ENCODE data around the gene PAPPA2. TPM values are rescaled to one million over a fixed set of nuclear protein-coding genes. Genes with fewer than 3 reads are reported as not detected.

PAPPA2 gene
- total and polyA plus RNA-seq, 7 experiments from 2014 or later, result 0.07 to 0.29 (median 0.21) TPM; not detected in 4

GRCh38 chr1:176567190-176567794 is 104.3 kb downstream of the PAPPA2 start:
- peaks cover 0 to 1% (median 0%) of the 10 kb centered on the region in 7 donors for H3K4me1 Mint-ChIP-seq
- Histone ChIP-seq H3K4me1 (ENCODE audit: control insufficient read depth in 2 of 2, insufficient read depth in 2 of 2, low read length in 2 of 2) (no peaks in the 10 kb centered on the region), H3K27me3 (ENCODE audit: control insufficient read depth in 2 of 2, insufficient read depth in 2 of 2, low read length in 2 of 2) (no peaks in the 10 kb centered on the region), H3K9me3 (ENCODE audit: control insufficient read depth in 2 of 3, low read length in 3 of 3) (no peaks in the 10 kb centered on the region), H3K27ac (ENCODE audit: low read depth, low read length) (no peak overlapping the region), H3K36me3 (ENCODE audit: control insufficient read depth in 2 of 3, insufficient read depth in 3 of 3, low read length in 3 of 3) (no peaks in the 10 kb centered on the region), H3K4me3 (ENCODE audit: low read length) (no peak overlapping the region)
- H3K27me3 Mint-ChIP-seq, result peaks cover 0 to 4% (median 0%) of the 10 kb centered on the region in 5 donors
- ChIA-PET CTCF (no interaction called here), POLR2A (no interaction called here)
- no peak overlapping the region for H3K4me3 Mint-ChIP-seq
- intact Hi-C loops (cut with micrococcal nuclease), result no loop called here
- H3K9me3 Mint-ChIP-seq, result peaks cover 0 to 4% (median 0%) of the 10 kb centered on the region in 11 donors
- H3K27ac Mint-ChIP-seq, result no peak overlapping the region
- H3K36me3 Mint-ChIP-seq, result no peaks in the 10 kb centered on the region
- no peak for ATAC-seq
- no peak for DNase-seq

DNA sequence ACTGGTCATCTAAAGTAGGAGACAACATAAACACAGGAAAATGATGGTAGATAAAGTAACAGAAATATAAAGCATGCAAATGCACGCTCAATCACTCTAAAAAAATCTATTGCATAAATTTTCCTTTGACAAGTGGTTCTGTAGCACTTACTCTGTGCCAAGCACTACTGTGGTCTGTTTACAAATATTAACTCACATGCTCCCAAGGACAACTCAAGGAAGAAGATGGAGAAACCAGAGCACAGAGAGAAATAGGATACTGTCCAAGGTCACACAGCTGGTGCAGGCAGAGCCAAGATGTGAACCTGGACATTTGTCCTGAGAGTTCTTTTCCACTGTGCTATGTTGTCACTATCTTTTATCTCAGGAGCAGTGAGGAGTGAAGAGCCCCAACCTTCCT is 105.2 kb downstream of the PAPPA2 start:
- Mint-ChIP-seq H3K27ac (no peak overlapping the region), H3K36me3 (no peaks in the 10 kb centered on the region), H3K4me3 (no peak overlapping the region), H3K27me3 (peaks cover 0 to 4% (median 0%) of the 10 kb centered on the region in 5 donors), H3K4me1 (peaks cover 0 to 1% (median 0%) of the 10 kb centered on the region in 7 donors), H3K9me3 (peaks cover 0 to 4% (median 0%) of the 10 kb centered on the region in 11 donors)
- Histone ChIP-seq H3K9me3 (ENCODE audit: control insufficient read depth in 2 of 3, low read length in 3 of 3) (no peaks in the 10 kb centered on the region), H3K27ac (ENCODE audit: low read depth, low read length) (no peak overlapping the region), H3K27me3 (ENCODE audit: control insufficient read depth in 2 of 2, insufficient read depth in 2 of 2, low read length in 2 of 2) (no peaks in the 10 kb centered on the region), H3K36me3 (ENCODE audit: control insufficient read depth in 2 of 3, insufficient read depth in 3 of 3, low read length in 3 of 3) (no peaks in the 10 kb centered on the region), H3K4me3 (ENCODE audit: low read length) (no peak overlapping the region), H3K4me1 (ENCODE audit: control insufficient read depth in 2 of 2, insufficient read depth in 2 of 2, low read length in 2 of 2) (no peaks in the 10 kb centered on the region)
- no peak for DNase-seq
- ATAC-seq, result no peak
- POLR2A ChIA-PET, result no interaction called here
- CTCF ChIA-PET, result no interaction called here
- intact Hi-C loops (cut with micrococcal nuclease), result no loop called here

GRCh38 chr1:176574756-176575155 is 111.8 kb downstream of the PAPPA2 start:
- Histone ChIP-seq H3K36me3 (ENCODE audit: control insufficient read depth in 2 of 3, insufficient read depth in 3 of 3, low read length in 3 of 3) (no peaks in the 10 kb centered on the region), H3K9me3 (ENCODE audit: control insufficient read depth in 2 of 3, low read length in 3 of 3) (no peaks in the 10 kb centered on the region), H3K27me3 (ENCODE audit: control insufficient read depth in 2 of 2, insufficient read depth in 2 of 2, low read length in 2 of 2) (no peaks in the 10 kb centered on the region), H3K4me1 (ENCODE audit: control insufficient read depth in 2 of 2, insufficient read depth in 2 of 2, low read length in 2 of 2) (no peaks in the 10 kb centered on the region), H3K27ac (ENCODE audit: low read depth, low read length) (no peak overlapping the region), H3K4me3 (ENCODE audit: low read length) (no peak overlapping the region)
- CTCF ChIA-PET, result no interaction called here
- H3K27ac Mint-ChIP-seq, result no peak overlapping the region
- peaks cover 0 to 1% (median 0%) of the 10 kb centered on the region in 7 donors for H3K4me1 Mint-ChIP-seq
- no peaks in the 10 kb centered on the region for H3K36me3 Mint-ChIP-seq
- ATAC-seq (no peak), DNase-seq (no peak)
- POLR2A ChIA-PET, result no interaction called here
- H3K9me3 Mint-ChIP-seq, result peaks cover 0 to 8% (median 1%) of the 10 kb centered on the region in 11 donors
- intact Hi-C loops (cut with micrococcal nuclease), result no loop called here
- peaks cover 0 to 9% (median 4%) of the 10 kb centered on the region in 5 donors for H3K27me3 Mint-ChIP-seq
- no peak overlapping the region for H3K4me3 Mint-ChIP-seq

GRCh38 chr1:176575991-176576390 is 113.0 kb downstream of the PAPPA2 start:
- H3K9me3 ChIP-seq (ENCODE audit: control insufficient read depth in 2 of 3, low read length in 3 of 3), result no peaks in the 10 kb centered on the region
- DNase-seq, result no peak
- H3K4me1 Mint-ChIP-seq, result peaks cover 0 to 1% (median 0%) of the 10 kb centered on the region in 7 donors
- H3K36me3 ChIP-seq (ENCODE audit: control insufficient read depth in 2 of 3, insufficient read depth in 3 of 3, low read length in 3 of 3), result no peaks in the 10 kb centered on the region
- H3K27me3 ChIP-seq (ENCODE audit: control insufficient read depth in 2 of 2, insufficient read depth in 2 of 2, low read length in 2 of 2), result no peaks in the 10 kb centered on the region
- H3K27me3 Mint-ChIP-seq, result peaks cover 0 to 9% (median 2%) of the 10 kb centered on the region in 5 donors
- no peak overlapping the region for H3K27ac ChIP-seq (ENCODE audit: low read depth, low read length)
- no peaks in the 10 kb centered on the region for H3K36me3 Mint-ChIP-seq
- no peak for ATAC-seq
- no peak overlapping the region for H3K4me3 Mint-ChIP-seq
- no peak overlapping the region for H3K4me3 ChIP-seq (ENCODE audit: low read length)
- intact Hi-C loops (cut with micrococcal nuclease), result no loop called here
- no peak overlapping the region for H3K27ac Mint-ChIP-seq
- no peaks in the 10 kb centered on the region for H3K4me1 ChIP-seq (ENCODE audit: control insufficient read depth in 2 of 2, insufficient read depth in 2 of 2, low read length in 2 of 2)
- POLR2A ChIA-PET, result no interaction called here
- peaks cover 0 to 8% (median 1%) of the 10 kb centered on the region in 11 donors for H3K9me3 Mint-ChIP-seq
- CTCF ChIA-PET, result no interaction called here

DNA sequence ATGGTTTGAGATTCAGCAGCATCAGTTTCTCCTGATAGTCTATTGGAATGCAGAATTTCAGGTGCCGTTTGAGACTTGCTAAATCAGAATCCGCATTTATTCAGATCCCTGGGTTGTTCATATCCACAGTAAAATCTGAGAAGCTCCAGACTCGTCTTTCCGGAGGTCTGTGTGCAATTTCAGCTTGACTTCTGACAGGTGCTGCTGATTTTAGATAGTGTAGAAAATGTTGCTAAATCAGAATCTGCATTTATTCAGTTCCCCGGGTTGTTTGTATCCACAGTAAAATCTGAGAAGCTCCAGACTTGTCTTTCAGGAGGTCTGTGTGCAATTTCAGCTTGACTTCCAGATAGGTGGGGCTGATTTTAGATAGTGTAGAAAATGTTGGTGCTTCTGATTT is 113.7 kb downstream of the PAPPA2 start:
- no peaks in the 10 kb centered on the region for H3K36me3 Mint-ChIP-seq
- ATAC-seq (no peak), DNase-seq (no peak)
- peaks cover 0 to 9% (median 0%) of the 10 kb centered on the region in 5 donors for H3K27me3 Mint-ChIP-seq
- Histone ChIP-seq H3K27me3 (ENCODE audit: control insufficient read depth in 2 of 2, insufficient read depth in 2 of 2, low read length in 2 of 2) (no peaks in the 10 kb centered on the region), H3K27ac (ENCODE audit: low read depth, low read length) (no peak overlapping the region), H3K4me3 (ENCODE audit: low read length) (no peak overlapping the region), H3K36me3 (ENCODE audit: control insufficient read depth in 2 of 3, insufficient read depth in 3 of 3, low read length in 3 of 3) (no peaks in the 10 kb centered on the region), H3K4me1 (ENCODE audit: control insufficient read depth in 2 of 2, insufficient read depth in 2 of 2, low read length in 2 of 2) (no peaks in the 10 kb centered on the region), H3K9me3 (ENCODE audit: control insufficient read depth in 2 of 3, low read length in 3 of 3) (no peaks in the 10 kb centered on the region)
- peaks cover 0 to 8% (median 1%) of the 10 kb centered on the region in 11 donors for H3K9me3 Mint-ChIP-seq
- ChIA-PET POLR2A (no interaction called here), CTCF (interaction anchor here (0.5 kb wide), 1 partner anchor 193 kb away, joined by 3 read pairs; no protein-coding TSS in a partner anchor)
- no peak overlapping the region for H3K4me3 Mint-ChIP-seq
- intact Hi-C loops (cut with micrococcal nuclease), result no loop called here
- H3K27ac Mint-ChIP-seq, result no peak overlapping the region
- H3K4me1 Mint-ChIP-seq, result no peaks in the 10 kb centered on the region

GRCh38 chr1:176577646-176578197 is 114.7 kb downstream of the PAPPA2 start:
- H3K36me3 ChIP-seq (ENCODE audit: control insufficient read depth in 2 of 3, insufficient read depth in 3 of 3, low read length in 3 of 3), result no peaks in the 10 kb centered on the region
- H3K4me3 ChIP-seq (ENCODE audit: low read length), result no peak overlapping the region
- intact Hi-C loops (cut with micrococcal nuclease), result no loop called here
- H3K9me3 ChIP-seq (ENCODE audit: control insufficient read depth in 2 of 3, low read length in 3 of 3), result no peaks in the 10 kb centered on the region
- DNase-seq (no peak), ATAC-seq (no peak)
- Mint-ChIP-seq H3K4me1 (no peaks in the 10 kb centered on the region), H3K4me3 (no peak overlapping the region), H3K27ac (no peak overlapping the region), H3K9me3 (peaks cover 0 to 8% (median 1%) of the 10 kb centered on the region in 11 donors), H3K27me3 (peaks cover 0 to 9% (median 0%) of the 10 kb centered on the region in 5 donors), H3K36me3 (no peaks in the 10 kb centered on the region)
- ChIA-PET POLR2A (no interaction called here), CTCF (no interaction called here)
- no peaks in the 10 kb centered on the region for H3K27me3 ChIP-seq (ENCODE audit: control insufficient read depth in 2 of 2, insufficient read depth in 2 of 2, low read length in 2 of 2)
- no peak overlapping the region for H3K27ac ChIP-seq (ENCODE audit: low read depth, low read length)
- H3K4me1 ChIP-seq (ENCODE audit: control insufficient read depth in 2 of 2, insufficient read depth in 2 of 2, low read length in 2 of 2), result no peaks in the 10 kb centered on the region

- intact Hi-C loops (cut with micrococcal nuclease), result no loop called here
- H3K9me3 Mint-ChIP-seq, result peaks cover 0 to 9% (median 1%) of the 10 kb centered on the region in 11 donors
- ChIA-PET CTCF (no interaction called here), POLR2A (no interaction called here)
- peaks cover 0 to 4% (median 0%) of the 10 kb centered on the region in 5 donors for H3K27me3 Mint-ChIP-seq
- H3K4me1 ChIP-seq (ENCODE audit: control insufficient read depth in 2 of 2, insufficient read depth in 2 of 2, low read length in 2 of 2), result no peaks in the 10 kb centered on the region
- H3K4me3 Mint-ChIP-seq, result no peak overlapping the region
- H3K36me3 Mint-ChIP-seq, result no peaks in the 10 kb centered on the region
- no peaks in the 10 kb centered on the region for H3K27me3 ChIP-seq (ENCODE audit: control insufficient read depth in 2 of 2, insufficient read depth in 2 of 2, low read length in 2 of 2)
- H3K27ac ChIP-seq (ENCODE audit: low read depth, low read length), result no peak overlapping the region
- DNase-seq, result no peak
- no peaks in the 10 kb centered on the region for H3K9me3 ChIP-seq (ENCODE audit: control insufficient read depth in 2 of 3, low read length in 3 of 3)
- ATAC-seq, result no peak
- H3K27ac Mint-ChIP-seq, result no peak overlapping the region
- no peak overlapping the region for H3K4me3 ChIP-seq (ENCODE audit: low read length)
- no peaks in the 10 kb centered on the region for H3K4me1 Mint-ChIP-seq
- no peaks in the 10 kb centered on the region for H3K36me3 ChIP-seq (ENCODE audit: control insufficient read depth in 2 of 3, insufficient read depth in 3 of 3, low read length in 3 of 3)
Observed at GRCh38 chr1:176579087-176579486, 116.1 kb downstream of the PAPPA2 start.
